Measurements from ENCODE around the gene BRD4.

The BRD4 gene

GRCh38 chr19:15253513-15253912, 78.8 kb downstream of the BRD4 start:
- no peak for FAIRE-seq
- no peak for DNase-seq (ENCODE audit: extremely low spot score, insufficient read length, low read depth)

DNA sequence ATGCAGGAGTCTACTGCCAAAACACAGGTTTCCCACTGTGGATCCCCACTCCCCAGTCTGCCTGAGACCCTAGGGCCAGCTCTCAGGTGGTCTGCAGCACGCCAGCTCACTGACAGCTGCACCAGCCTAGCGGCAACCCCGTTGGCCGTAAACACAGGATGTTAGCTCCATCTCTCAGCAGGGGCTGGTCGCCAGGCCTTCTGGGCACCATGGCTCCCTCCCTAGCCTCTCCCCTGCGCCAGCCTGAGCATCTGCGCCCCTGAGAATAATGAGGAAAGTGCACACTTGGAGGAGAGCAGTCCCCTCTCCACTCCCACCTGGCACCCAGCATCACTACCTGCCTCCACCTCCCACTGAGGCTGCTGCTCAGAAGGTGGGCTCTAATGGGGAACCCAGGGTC, 79.3 kb downstream of the BRD4 start:
- FAIRE-seq: no peak
- DNase-seq (ENCODE audit: extremely low spot score, insufficient read length, low read depth): no peak

- FAIRE-seq (no peak), DNase-seq (ENCODE audit: extremely low spot score, insufficient read length, low read depth) (no peak)
These were observed 79.8 kb downstream of the BRD4 start for GRCh38 chr19:15252398-15253018.

DNA sequence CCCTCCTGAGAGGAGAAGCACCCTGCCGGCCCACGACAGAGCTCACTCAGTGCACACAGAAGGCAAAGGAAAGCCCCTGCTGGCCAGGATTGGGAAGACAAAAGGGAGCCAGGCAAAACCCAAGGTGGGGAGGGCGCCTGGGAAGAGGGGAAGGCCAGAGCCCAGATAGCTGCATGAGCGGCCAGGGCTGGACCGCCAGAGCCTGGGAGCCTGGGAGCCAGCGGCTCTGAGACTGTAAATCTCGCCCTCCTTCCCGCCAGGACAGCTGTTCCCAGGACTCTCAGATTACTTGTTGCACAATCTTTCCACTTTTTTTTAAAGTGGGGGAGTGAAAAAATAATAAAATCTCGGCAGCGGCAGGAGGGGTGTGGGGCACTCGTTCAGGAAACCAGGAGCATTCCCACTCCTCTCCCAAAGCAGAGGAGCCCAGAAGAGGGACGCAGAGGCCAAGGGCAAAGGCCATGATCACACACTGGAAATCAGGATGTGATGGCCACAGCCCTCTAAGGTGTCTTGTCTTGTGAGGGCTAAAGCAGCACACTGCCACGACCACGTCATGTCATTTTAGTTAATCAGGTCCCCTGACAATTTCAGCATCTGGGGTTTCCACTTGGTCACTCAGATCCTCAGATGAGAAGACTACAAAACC, 80.5 kb downstream of the BRD4 start:
- DNase-seq (ENCODE audit: extremely low spot score, insufficient read length, low read depth) (no peak), FAIRE-seq (no peak)

- FAIRE-seq (no peak), DNase-seq (ENCODE audit: extremely low spot score, insufficient read length, low read depth) (no peak)
These were observed 81.2 kb downstream of the BRD4 start for GRCh38 chr19:15251010-15251748.

DNA sequence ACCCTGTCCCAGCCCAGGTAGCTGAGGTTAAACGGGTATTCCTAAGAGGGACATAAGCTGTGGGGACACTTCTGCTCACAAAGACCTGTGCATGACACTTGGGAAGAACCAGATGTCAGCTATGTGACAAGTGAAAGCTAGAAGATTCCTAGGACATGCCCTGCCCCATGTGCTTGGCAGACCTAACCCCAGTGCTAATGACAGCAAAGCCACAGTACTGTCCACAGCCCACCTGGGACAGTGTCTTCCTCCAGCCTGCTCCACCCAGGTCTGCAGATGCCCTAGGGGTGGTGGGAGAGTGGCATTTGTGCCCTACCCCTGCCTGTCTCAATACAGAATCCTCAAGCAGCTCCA, 81.7 kb downstream of the BRD4 start:
- DNase-seq (ENCODE audit: extremely low spot score, insufficient read length, low read depth) (no peak), FAIRE-seq (no peak)

DNA sequence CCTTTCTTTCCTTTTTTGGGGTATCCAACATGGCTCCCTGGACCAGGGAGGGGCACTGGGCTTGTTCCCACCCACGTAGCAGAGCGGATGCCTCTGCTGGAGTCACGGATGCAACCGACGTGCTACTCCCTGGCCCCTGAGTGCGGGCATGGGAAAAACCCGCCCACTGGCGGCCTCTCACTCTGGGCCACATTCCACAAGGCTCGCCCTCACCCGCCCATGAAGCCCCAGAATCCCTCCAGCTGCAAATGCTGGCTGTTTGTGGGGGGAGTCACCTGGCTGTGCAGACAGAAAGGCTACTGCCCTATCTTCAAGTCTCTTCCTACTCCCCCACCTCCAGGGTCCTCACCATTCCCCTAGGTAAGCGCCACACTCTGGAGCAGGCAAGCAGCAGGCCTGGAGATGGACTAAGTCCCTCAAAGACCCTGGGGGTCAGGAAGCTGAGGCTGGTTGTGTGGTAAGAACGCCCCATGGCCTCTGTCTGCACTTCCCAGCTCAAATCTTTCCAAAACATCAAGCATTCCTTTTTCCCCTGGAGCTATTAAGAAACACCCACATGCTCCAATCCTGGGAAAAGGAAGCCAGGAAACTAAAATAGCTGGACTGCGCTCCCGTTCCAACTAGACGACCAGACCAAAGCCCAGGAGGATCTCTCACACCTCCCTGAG, 82.2 kb downstream of the BRD4 start:
- DNase-seq (ENCODE audit: extremely low spot score, insufficient read length, low read depth): no peak
- no peak for FAIRE-seq

DNA sequence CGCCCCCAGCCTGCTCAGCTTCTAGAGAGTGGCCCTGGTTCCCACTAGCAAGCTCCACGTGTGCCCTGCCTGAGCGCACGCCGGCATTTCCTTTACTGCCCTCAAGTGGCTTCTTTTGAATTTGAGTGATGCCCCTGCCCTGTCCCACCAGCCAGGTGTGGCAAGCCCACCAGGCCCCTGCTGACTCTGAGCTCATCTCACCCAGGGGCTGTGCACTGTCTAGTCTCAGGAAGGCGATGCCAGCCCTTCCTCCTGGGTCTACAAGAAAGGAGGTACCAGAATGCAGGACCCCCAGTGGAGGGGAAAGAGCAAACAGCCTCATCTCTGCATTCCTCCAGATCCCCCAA, 82.8 kb downstream of the BRD4 start:
- DNase-seq (ENCODE audit: extremely low spot score, insufficient read length, low read depth) (no peak), FAIRE-seq (no peak)

DNA sequence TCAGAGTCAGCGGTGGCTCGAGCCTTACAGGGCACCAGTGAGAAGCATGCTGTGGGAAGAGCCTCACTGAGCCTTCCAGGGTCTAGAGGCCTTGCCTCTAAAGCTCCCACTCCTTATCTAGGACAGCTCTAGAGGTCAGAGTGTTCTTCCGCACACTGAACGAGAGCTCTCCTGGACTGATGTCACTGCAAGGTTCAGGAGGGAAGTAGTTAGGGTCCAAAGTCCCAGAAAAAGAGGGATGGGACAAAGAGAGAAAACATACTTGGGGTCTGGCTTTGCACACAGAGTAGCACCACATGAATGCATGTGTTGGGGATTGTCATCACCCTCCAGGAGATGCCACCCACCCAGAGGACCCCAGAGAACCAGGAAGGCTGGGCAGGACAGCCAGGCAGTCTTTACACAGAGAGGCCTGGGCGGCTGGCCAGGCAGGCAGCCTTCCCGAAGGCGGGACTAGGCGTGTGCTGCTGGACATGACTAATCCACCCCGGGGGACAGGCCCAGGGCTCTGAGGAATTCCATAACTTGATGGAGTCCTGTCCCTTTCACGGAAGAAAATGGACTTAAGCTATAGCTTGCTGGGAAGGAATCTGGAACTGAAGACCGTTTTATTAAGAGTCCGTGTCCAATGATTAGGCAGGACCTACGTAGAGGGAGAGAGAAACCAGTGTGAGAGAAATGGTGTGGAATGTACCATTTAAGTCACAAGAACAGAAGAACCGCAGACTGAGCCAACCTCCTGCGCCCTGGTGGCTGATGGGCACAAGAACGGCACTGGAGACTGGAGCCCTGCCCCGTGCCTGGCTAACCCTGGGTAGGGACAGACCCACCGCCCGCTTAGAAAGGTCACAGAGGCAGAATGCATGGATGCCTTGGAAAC, 83.5 kb downstream of the BRD4 start:
- DNase-seq (ENCODE audit: extremely low spot score, insufficient read length, low read depth) (no peak), FAIRE-seq (no peak)

DNA sequence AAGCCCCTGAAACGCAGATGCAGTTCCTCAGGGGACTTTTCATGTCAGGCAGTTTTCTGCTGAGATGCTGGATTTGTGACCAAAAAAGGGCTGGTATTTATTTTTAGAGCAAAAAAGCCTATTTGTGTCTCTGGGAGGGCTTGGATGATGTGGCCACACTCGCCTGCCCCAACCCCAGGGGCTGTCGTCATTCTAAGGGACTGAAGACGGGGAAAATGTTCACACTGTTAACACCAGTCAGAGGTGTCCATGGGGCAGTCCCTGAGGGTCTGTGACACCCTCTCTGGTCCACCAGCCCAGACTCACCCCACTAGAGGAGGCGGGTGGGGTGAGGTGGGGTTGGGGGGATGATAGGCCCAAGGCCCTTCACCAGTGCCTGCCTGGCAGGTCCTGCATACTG, 84.2 kb downstream of the BRD4 start:
- FAIRE-seq: no peak
- DNase-seq (ENCODE audit: extremely low spot score, insufficient read length, low read depth): no peak

DNA sequence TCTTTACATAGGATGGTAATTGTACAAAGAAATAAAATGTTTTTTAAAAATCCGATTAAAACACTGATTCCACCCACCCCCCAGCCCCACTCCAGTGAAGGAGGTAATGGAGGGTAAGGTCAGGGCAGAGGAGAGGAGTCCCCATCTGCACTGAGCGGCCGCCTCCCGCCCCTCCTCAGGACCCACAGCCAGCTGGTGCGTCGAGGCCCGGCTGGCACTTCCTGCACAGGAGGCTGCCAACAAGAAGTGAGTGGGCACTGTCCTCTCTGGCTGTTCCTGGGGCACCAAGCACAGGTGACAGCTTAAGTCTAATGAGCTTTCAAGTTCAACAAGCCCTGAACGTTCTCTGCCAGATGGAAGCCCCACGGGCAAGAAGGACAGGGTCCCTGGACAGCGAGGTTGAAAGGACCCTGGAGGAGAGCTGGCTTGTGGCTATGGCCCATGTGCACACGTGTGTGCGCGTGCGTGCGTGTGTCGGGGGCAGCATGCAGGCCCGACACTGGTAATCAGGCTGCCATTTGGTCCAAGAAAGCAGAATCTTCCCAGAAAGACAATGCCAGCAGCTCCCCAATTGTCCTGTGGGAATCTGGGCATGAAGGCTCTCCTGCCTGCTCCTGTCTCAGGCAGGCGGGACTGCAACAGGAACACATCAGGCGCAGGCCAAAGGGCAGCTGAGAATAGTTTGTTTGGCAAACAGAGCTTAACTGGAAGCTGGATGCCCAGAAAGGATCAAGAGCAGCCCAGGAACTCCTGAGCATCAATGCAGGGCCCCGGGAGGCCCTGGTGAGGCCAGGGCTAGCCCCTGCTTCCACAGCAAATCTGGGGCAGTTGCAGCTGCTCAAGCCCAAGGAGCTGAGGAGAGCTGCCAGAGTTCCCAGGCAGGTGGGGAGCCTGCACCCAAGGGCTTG, 85.0 kb downstream of the BRD4 start:
- DNase-seq (ENCODE audit: extremely low spot score, insufficient read length, low read depth) (no peak), FAIRE-seq (no peak)

DNA sequence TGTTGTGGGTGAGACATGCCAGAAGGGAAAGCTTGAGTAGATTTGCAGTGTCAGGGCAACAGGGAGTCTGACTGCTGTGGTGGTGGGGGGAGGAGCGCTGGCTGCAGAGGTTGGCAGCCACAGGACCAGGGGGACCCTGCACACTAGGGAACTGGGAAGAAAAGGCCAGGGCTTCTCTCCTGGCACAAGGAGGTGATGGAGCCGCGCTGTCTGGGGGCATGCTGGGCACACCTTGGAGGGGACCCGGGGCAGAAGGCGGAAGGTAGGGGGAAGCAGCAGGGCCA, 86.2 kb downstream of the BRD4 start:
- FAIRE-seq (no peak), DNase-seq (ENCODE audit: extremely low spot score, insufficient read length, low read depth) (no peak)

- no peak for FAIRE-seq
These were observed 86.8 kb downstream of the BRD4 start for GRCh38 chr19:15245370-15246197.

GRCh38 chr19:15244808-15245207, 87.5 kb downstream of the BRD4 start:
- no peak for FAIRE-seq

More at GRCh38 chr19:15245370-15246197, 86.8 kb downstream of the BRD4 start:
- DNase-seq (ENCODE audit: extremely low spot score, insufficient read length, low read depth): no peak

GRCh38 chr19:15244106-15244803, 88.1 kb downstream of the BRD4 start:
- DNase-seq (ENCODE audit: extremely low spot score, insufficient read length, low read depth) (no peak), FAIRE-seq (no peak)

More at GRCh38 chr19:15244808-15245207, 87.5 kb downstream of the BRD4 start:
- DNase-seq (ENCODE audit: extremely low spot score, insufficient read length, low read depth): no peak

DNA sequence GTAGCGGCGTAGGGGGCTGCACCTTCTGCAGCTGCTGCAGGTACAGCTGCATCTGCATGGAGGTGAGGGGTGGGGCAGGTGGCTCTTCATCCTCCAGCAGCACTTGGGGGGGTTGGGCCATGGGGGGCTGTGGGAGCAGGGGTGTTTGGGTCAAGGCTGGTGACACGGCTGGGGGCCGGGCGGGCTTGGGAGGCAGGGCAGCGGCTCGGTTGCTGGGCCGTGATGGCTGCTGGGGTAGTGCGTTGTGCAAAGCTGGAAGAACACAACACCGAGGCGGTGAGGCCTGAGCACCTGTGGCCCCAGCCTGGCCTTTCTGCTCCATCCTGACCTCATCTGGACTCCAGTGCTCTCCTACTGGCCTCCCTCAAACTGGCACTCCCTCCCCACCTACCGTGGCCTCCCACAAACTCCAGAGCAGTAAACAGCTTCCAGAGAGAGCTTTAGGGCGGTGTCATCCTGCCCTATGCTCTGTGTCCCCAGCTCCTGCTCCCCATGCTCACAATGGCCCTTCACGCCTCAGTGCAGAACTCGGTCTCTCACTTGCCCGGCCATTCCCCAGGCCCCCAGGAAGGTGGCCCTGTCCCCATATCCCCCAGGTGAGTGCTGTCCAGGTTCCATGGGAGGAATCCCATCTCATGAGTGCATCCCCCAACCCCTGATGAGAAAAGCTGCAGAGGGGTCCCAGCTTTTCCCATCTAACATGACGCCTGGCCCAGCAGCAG, 88.9 kb downstream of the BRD4 start:
- FAIRE-seq: no peak
- DNase-seq (ENCODE audit: extremely low spot score, insufficient read length, low read depth): no peak

- DNase-seq (ENCODE audit: extremely low spot score, insufficient read length, low read depth) (no peak), FAIRE-seq (no peak)
These were observed 91.0 kb downstream of the BRD4 start for GRCh38 chr19:15241259-15241910.

Data from GM18507 (cell line).